ENCODE measurements around the gene ACSM2A.
"Not testable (repeated sequence)": the region's sequence is repeated elsewhere in the genome, so short reads cannot be mapped to it uniquely, and the experiment has no call there.

Gene ACSM2A

GRCh38 chr16:20451364-20451763 lies at the start of gene ACSM2A:
TSS of gene ACSM2A (plus strand) at chr16:20451521. CDS start at chr16:20460115, 8,594 bp downstream.
- not testable (repeated sequence) for DNase-seq

- DNase-seq = no peak
These were observed 48.7 kb upstream of the ACSM2A start for GRCh38 chr16:20402651-20403050.

GRCh38 chr16:20404637-20405036 lies 46.7 kb upstream of the ACSM2A start, which contains the start of gene PDILT:
TSS of gene PDILT (minus strand) at chr16:20404737. CDS start at chr16:20399300, 5,437 bp downstream.
- DNase-seq = no peak

- DNase-seq = no peak
These were observed 41.8 kb upstream of the ACSM2A start, which contains the start of gene ACSM5 for GRCh38 chr16:20409398-20410120. TSS of gene ACSM5 (plus strand) at chr16:20409534. CDS start at chr16:20411485, 1,951 bp downstream.

- no peak for DNase-seq
These were observed 41.1 kb upstream of the ACSM2A start for GRCh38 chr16:20410121-20410723.

GRCh38 chr16:20411055-20411454 lies 40.3 kb upstream of the ACSM2A start:
- no peak for DNase-seq

- DNase-seq = no peak
These were observed 35.8 kb upstream of the ACSM2A start for GRCh38 chr16:20415541-20415940.

GRCh38 chr16:20419093-20419492 lies 32.2 kb upstream of the ACSM2A start:
- DNase-seq = not testable (repeated sequence)

- DNase-seq = not testable (repeated sequence)
These were observed 29.6 kb upstream of the ACSM2A start for GRCh38 chr16:20421748-20422147.

- DNase-seq = not testable (repeated sequence)
These were observed 27.6 kb upstream of the ACSM2A start for GRCh38 chr16:20423772-20424128.

- DNase-seq = no peak
These were observed 27.0 kb upstream of the ACSM2A start for GRCh38 chr16:20424129-20424866.

GRCh38 chr16:20427401-20427797 lies 23.9 kb upstream of the ACSM2A start:
- DNase-seq = not testable (repeated sequence)

GRCh38 chr16:20429499-20429898 lies 21.8 kb upstream of the ACSM2A start:
- not testable (repeated sequence) for DNase-seq

- DNase-seq = not testable (repeated sequence)
These were observed 20.8 kb upstream of the ACSM2A start for GRCh38 chr16:20430480-20430879.

- DNase-seq = no peak
These were observed 20.4 kb upstream of the ACSM2A start for GRCh38 chr16:20430948-20431347.

- DNase-seq = not testable (repeated sequence)
These were observed 12.4 kb upstream of the ACSM2A start for GRCh38 chr16:20438950-20439349.

GRCh38 chr16:20439820-20440231 lies 11.5 kb upstream of the ACSM2A start:
- not testable (repeated sequence) for DNase-seq

GRCh38 chr16:20440731-20441130 lies 10.6 kb upstream of the ACSM2A start:
- DNase-seq = not testable (repeated sequence)

- DNase-seq = no peak
These were observed 10.1 kb upstream of the ACSM2A start for GRCh38 chr16:20441191-20441590.

GRCh38 chr16:20441859-20442258 lies 9.5 kb upstream of the ACSM2A start:
- not testable (repeated sequence) for DNase-seq

GRCh38 chr16:20446652-20447393 lies 4.5 kb upstream of the ACSM2A start:
- not testable (repeated sequence) for DNase-seq

GRCh38 chr16:20453633-20454032 lies 2.3 kb downstream of the ACSM2A start:
- not testable (repeated sequence) for DNase-seq

GRCh38 chr16:20459227-20459626 lies 7.9 kb downstream of the ACSM2A start:
- not testable (repeated sequence) for DNase-seq

All from activated effector memory CD4-positive, alpha-beta T cell treated with anti-CD3 and anti-CD28 coated beads, Interleukin-2, amount 50 U/mL, for 16 hours (primary cell).